ENCODE measurements around the gene MBTPS1. TPM values are rescaled to one million over a fixed set of nuclear protein-coding genes. Genes with fewer than 3 reads are reported as not detected.

MBTPS1 gene
- total RNA-seq, 2 donors from 2014 or later: 69.6 to 80.7 TPM

- no peaks in the 10 kb centered on the region for H3K36me3 ChIP-seq
Measured at GRCh38 chr16:84080813-84081212, 35.9 kb downstream of the MBTPS1 start.

GRCh38 chr16:84080378-84080777 is 36.4 kb downstream of the MBTPS1 start:
- no peaks in the 10 kb centered on the region for H3K36me3 ChIP-seq
- H3K9ac ChIP-seq (ENCODE audit: low read depth in 2 of 2, low read length in 2 of 2): no peak overlapping the region
- no peaks in the 10 kb centered on the region for H3K4me1 ChIP-seq
- TF ChIP-seq CTCF (IDR thresholded peaks at IDR 0.05): no peak
- H3K27ac ChIP-seq: no peak overlapping the region
- no peak overlapping the region for H3K4me3 ChIP-seq
- no peaks in the 10 kb centered on the region for H3K9me3 ChIP-seq
- intact Hi-C loops (cut with DNase I): no loop called here
- no peaks in the 10 kb centered on the region for H3K27me3 ChIP-seq
- DNase-seq: no peak

More at GRCh38 chr16:84080813-84081212, 35.9 kb downstream of the MBTPS1 start:
- Histone ChIP-seq H3K4me3 (no peak overlapping the region), H3K9ac (ENCODE audit: low read depth in 2 of 2, low read length in 2 of 2) (no peak overlapping the region), H3K9me3 (no peaks in the 10 kb centered on the region), H3K4me1 (no peaks in the 10 kb centered on the region), H3K27me3 (no peaks in the 10 kb centered on the region), H3K27ac (no peak overlapping the region)
- no peak for TF ChIP-seq CTCF (IDR thresholded peaks at IDR 0.05)
- intact Hi-C loops (cut with DNase I): no loop called here
- DNase-seq: no peak

DNA sequence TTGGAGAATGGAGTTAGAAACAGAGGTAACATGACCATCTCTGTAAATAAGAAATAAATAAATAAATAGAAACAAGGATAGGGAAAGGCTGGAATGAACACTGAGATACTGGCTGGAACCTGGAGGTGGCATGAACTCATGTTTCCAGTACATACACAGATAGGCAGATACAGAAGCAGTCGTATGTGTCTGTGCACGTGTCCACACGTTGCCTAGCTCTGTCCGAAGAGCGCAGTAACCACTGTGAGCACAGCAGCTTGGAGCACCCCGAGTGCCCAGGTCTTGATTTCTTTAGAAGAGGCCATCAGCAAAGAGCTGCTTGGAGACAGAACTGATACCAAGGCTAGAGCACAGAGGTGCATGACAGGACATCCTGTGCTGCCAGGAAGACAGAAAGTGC is 37.1 kb downstream of the MBTPS1 start:
- no peak for DNase-seq
- H3K27ac ChIP-seq: no peak overlapping the region
- intact Hi-C loops (cut with DNase I): no loop called here

DNA sequence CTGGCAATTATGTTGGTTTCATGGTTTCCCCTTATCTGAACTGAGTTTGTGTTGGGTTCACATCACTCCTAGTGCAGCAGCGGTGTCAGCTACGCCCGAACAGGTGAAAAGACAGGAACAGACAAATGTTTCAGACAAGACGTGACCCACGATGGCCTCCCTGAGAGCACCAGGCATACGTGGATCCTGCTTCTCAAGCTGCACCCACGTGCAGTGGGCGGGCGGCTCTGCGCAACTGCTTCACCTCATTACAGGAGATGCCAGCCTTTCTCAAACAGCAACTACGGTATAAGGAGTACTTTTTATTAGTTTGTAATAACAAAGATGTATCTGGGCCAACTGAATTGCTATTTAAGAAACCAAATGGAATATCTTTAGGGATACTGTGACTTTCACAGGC is 41.4 kb downstream of the MBTPS1 start:
- no peak for DNase-seq
- Histone ChIP-seq H3K27me3 (no peaks in the 10 kb centered on the region), H3K36me3 (no peaks in the 10 kb centered on the region)

More for the DNA sequence above, 37.1 kb downstream of the MBTPS1 start:
- Histone ChIP-seq H3K4me1 (no peaks in the 10 kb centered on the region), H3K4me3 (no peak overlapping the region), H3K27me3 (no peaks in the 10 kb centered on the region), H3K9ac (ENCODE audit: low read depth in 2 of 2, low read length in 2 of 2) (no peak overlapping the region), H3K9me3 (no peaks in the 10 kb centered on the region), H3K36me3 (no peaks in the 10 kb centered on the region)
- no peak for TF ChIP-seq CTCF (IDR thresholded peaks at IDR 0.05)

DNA sequence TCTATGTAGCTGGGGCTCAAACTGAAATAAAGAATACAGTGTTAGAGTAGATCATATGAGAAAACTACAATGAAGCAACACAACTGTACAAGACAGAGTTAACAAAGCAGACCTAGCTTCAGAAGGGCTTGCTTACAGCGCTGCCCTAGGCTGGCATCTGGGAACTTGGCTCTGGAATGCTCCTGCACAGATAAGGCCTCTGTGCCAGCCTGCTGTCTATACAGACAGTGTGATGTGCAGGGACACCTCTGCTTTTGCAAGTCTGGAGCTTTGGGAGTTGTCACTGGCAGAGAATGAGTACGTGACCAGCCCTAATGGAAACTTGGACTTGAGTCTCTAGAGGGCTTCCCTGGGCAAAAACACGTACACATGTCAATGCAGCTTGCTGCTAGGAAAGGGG is 42.0 kb downstream of the MBTPS1 start:
- TF ChIP-seq CTCF (IDR thresholded peaks at IDR 0.05): no peak
- no peak overlapping the region for H3K9ac ChIP-seq (ENCODE audit: low read depth in 2 of 2, low read length in 2 of 2)
- no peak overlapping the region for H3K27ac ChIP-seq
- H3K9me3 ChIP-seq: no peaks in the 10 kb centered on the region
- no peak overlapping the region for H3K4me3 ChIP-seq
- no peaks in the 10 kb centered on the region for H3K36me3 ChIP-seq
- intact Hi-C loops (cut with DNase I): no loop called here
- no peaks in the 10 kb centered on the region for H3K27me3 ChIP-seq
- no peaks in the 10 kb centered on the region for H3K4me1 ChIP-seq
- no peak for DNase-seq

More for the DNA sequence above, 41.4 kb downstream of the MBTPS1 start:
- intact Hi-C loops (cut with DNase I): no loop called here
- Histone ChIP-seq H3K4me1 (no peaks in the 10 kb centered on the region), H3K4me3 (no peak overlapping the region), H3K9me3 (no peaks in the 10 kb centered on the region), H3K27ac (no peak overlapping the region), H3K9ac (ENCODE audit: low read depth in 2 of 2, low read length in 2 of 2) (no peak overlapping the region)
- TF ChIP-seq CTCF (IDR thresholded peaks at IDR 0.05): no peak

DNA sequence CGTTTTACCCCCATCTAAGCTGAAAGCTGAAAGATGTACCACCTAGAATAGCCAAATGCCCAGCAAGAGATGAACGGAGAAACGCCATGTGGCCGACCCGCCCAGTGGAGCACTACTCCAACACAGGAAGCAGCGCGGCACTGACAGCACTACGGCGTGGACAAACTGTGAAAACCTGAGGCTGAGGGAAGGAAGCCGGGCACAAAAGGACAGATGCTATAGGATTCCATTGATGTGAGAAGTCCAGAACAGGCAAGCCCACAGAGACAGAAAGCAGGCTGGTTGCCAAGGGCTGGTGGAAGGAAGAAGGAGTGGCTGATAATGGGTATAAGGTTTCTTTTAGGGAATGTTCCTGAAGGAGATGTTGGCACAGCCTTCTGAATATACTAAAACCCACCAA is 44.7 kb downstream of the MBTPS1 start:
- no peak for DNase-seq
- no peak for TF ChIP-seq CTCF (IDR thresholded peaks at IDR 0.05)
- Histone ChIP-seq H3K4me1 (no peaks in the 10 kb centered on the region), H3K9ac (ENCODE audit: low read depth in 2 of 2, low read length in 2 of 2) (no peak overlapping the region), H3K27ac (no peak overlapping the region), H3K4me3 (no peak overlapping the region), H3K9me3 (no peaks in the 10 kb centered on the region), H3K36me3 (peaks cover 13% of the 10 kb centered on the region), H3K27me3 (no peaks in the 10 kb centered on the region)
- intact Hi-C loops (cut with DNase I): no loop called here

All from colonic mucosa (tissue), 4 donors.